ENCODE data around the gene ST8SIA2.
"Not testable (repeated sequence)": the region's sequence is repeated elsewhere in the genome, so short reads cannot be mapped to it uniquely, and the experiment has no call there.

The ST8SIA2 gene

DNA sequence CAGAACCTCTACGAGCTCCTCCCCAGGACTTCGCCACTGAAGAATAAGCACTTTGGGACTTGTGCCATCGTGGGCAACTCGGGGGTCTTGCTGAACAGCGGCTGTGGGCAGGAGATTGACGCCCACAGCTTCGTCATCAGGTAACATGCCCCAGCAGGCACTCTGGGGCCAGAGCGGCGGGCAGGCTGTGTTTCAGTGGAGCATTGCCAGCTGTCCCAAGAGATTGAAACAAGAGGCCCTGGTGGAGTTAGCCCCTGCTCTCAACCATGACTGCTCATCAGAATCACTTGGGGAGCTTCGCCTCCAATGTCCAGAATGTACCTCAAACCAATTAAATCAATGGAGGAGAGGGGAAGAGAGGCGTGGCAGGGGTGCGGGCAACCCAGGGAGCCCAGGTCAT, 44.8 kb downstream of the ST8SIA2 start:
- DNase-seq (ENCODE audit: low read depth in 2 of 2) = no peak

- DNase-seq (ENCODE audit: low read depth in 2 of 2) = no peak
These were observed 49.7 kb downstream of the ST8SIA2 start for GRCh38 chr15:92443381-92443780.

- DNase-seq (ENCODE audit: low read depth in 2 of 2) = no peak
These were observed 51.0 kb downstream of the ST8SIA2 start for GRCh38 chr15:92444631-92445030.

GRCh38 chr15:92448370-92448769, 54.7 kb downstream of the ST8SIA2 start:
- no peak for DNase-seq (ENCODE audit: low read depth in 2 of 2)

DNA sequence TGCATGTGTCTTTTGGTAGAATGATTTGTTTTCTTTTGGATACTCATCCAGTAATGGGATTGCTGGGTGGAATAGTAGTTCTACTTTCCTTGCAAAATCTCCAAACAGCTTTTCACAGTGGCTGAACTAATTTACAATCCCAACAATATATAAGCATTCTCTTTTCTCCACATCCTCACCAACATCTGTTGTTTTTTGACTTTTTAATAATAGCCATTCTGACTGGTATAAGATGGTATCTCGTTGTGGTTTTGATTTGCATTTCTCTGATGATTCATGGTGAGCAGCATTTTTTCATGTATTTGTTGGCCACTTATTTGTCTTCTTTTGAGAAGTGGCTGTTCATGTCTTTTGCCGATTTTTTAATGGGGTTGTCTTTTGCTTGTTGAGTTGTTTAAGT, 55.8 kb downstream of the ST8SIA2 start:
- DNase-seq (ENCODE audit: low read depth in 2 of 2) = no peak

DNA sequence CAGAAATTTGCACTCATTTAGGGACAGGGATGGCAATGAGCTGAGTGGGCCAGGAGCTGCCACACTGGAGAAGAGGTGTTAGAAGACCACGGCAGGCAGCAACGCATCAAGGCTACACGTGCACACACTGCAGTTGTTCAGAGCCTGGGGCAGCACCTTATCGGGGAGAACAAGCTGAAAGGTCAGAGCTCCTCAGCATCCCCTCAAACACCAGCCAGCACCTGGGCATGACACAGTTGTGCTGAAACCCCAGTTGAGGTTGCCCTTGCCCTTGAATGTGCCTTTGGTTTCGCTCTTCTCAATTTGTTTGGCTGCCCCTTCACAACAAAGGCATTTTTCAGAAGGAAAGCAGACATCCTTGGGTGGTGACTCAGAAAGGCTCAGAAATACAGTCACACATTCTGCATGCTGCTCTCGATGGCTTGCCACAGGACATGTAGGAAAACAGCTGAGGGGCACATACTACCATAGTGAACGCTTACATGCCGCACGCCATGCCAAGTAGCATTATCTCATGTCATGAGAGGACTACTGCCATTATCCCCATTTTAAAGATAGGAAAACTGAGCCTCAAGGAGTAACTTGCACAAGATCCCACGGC, 57.6 kb downstream of the ST8SIA2 start:
- DNase-seq (ENCODE audit: low read depth in 2 of 2) = no peak

GRCh38 chr15:92452143-92452542, 58.5 kb downstream of the ST8SIA2 start:
- DNase-seq (ENCODE audit: low read depth in 2 of 2) = no peak

GRCh38 chr15:92453607-92454006, 59.9 kb downstream of the ST8SIA2 start:
- no peak for DNase-seq (ENCODE audit: low read depth in 2 of 2)

DNA sequence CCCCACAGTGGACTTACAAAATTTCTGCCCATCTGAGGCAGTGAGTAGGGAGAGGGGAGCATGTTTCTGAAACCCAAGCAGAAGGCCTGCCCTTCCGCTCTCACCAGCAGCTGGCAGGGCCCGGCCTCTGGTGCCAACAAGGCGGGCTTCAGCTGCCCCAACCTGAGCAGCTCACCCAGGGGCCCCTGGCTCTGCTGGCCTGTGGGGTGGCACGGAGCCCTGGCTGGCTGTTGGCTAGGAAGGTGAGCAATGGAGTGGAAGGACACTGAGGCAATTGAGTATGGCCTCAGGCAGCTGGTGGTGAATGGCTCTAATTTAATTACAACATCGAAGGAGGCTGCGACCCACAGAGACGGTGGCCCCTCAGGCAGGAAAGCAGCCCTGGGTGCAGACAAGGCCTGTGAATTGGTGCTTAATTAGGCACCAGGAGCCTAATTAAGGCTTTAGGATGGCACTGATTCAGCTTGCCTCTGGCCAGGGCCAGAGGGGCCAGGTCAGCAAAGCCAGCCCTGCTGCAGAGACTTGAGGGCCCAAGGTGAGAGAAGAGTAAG, 60.9 kb downstream of the ST8SIA2 start:
- no peak for DNase-seq (ENCODE audit: low read depth in 2 of 2)

GRCh38 chr15:92455271-92455670, 61.6 kb downstream of the ST8SIA2 start:
- DNase-seq (ENCODE audit: low read depth in 2 of 2) = no peak

GRCh38 chr15:92457471-92458041, 63.9 kb downstream of the ST8SIA2 start:
- no peak for DNase-seq (ENCODE audit: low read depth in 2 of 2)

DNA sequence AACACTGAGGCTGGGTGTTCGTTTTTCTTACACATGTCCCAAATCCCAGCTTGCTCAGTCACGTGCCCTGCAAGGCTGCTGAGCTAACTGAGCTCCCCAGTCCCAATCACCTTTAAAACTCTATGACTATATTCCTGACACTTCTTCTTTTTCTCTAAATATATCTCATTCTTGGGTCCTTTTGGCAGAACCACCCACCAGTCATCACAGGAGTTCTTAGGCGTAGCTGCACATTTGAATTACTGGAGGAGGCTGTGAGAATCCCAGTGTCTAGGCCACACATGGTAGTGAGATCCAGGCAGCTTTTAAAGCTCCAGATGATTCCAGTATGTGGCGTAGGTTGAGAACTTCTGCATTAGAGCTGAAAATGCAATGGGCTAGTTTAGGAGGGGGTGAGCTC, 66.3 kb downstream of the ST8SIA2 start:
- no peak for DNase-seq (ENCODE audit: low read depth in 2 of 2)

GRCh38 chr15:92462424-92463125, 68.9 kb downstream of the ST8SIA2 start:
- no peak for DNase-seq (ENCODE audit: low read depth in 2 of 2)

DNA sequence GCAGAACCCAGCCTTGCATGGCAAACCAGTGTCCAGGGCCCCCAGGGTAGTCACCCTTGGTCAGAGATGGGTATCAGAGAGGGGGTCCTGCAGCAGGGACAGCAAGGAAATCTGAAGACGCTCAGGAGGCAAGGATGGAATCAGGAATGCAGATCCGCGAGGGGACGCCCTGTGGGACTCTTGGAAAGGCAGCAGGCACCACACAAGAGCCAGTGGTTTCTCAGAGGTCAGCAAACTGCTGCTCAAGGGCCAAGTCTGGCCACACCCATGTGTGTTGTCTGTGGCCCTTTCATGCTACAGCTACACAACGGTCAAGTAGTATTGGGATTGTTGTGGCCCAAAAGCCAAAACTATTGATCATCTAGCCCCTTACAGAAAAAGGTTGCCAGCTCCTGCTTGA, 69.7 kb downstream of the ST8SIA2 start:
- no peak for DNase-seq (ENCODE audit: low read depth in 2 of 2)

DNA sequence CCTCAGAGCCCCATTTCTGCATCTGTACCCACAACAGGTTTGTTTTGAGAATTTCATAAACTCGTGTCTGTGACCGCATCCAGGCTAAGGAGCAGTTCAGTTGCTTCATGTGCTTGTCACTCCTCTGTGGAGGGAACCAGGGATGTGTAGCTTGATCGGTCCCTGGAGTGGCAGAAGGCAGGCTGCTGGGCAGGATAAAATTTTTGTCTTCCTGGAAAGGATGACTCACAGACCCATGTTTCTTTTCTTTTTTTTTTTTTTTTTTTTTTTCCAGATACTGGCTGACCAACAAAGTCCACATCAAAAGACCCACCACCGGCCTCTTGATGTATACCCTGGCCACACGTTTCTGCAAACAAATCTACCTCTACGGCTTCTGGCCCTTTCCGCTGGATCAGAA, 70.1 kb downstream of the ST8SIA2 start:
- DNase-seq (ENCODE audit: low read depth in 2 of 2) = no peak

DNA sequence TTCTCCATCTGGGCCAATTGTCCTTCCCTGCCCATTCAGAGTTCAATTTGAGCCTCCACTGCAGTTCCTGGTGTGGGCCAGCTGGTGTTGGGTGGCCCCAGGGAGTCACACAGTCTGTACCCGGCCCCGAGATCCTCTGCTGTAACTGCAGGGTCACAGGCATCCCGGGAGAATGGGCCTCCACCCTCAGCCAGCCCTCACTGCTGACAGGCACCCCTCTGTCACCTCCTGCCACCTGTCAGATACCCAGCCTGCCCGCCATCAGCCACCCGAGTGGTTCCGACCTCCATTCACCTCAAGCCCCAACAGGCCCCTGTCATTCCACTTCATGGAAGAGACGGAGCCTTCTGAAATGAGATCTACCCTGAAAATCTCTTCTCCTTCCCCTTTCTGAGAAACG, 73.2 kb downstream of the ST8SIA2 start:
- no peak for DNase-seq (ENCODE audit: low read depth in 2 of 2)

- DNase-seq (ENCODE audit: low read depth in 2 of 2) = no peak
These were observed 73.6 kb downstream of the ST8SIA2 start for GRCh38 chr15:92467245-92467644.

GRCh38 chr15:92468991-92469390, 75.3 kb downstream of the ST8SIA2 start:
- no peak for DNase-seq (ENCODE audit: low read depth in 2 of 2)

DNA sequence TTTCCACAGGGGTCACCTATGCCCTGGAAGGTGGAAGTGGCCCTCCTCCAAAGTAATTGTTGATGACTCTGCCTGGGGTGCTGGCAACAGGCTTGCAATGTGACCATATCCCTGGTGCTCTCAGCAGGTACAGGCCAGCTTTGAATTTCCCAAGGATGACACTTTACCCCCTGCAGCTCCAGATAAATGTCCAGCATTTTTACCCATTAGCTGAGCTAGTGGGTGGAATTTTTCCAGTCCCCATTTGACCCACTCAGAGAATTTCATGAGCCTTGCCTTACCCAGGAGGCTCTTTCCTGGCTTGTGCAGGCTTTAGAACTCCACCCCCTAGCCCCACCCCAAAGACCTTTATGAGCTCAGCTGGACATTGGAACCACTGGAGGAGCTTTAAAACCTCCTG, 77.6 kb downstream of the ST8SIA2 start:
- DNase-seq (ENCODE audit: low read depth in 2 of 2) = no peak

GRCh38 chr15:92473756-92474155, 80.1 kb downstream of the ST8SIA2 start:
- no peak for DNase-seq (ENCODE audit: low read depth in 2 of 2)

- DNase-seq (ENCODE audit: low read depth in 2 of 2) = not testable (repeated sequence)
These were observed 86.0 kb downstream of the ST8SIA2 start for GRCh38 chr15:92479730-92480129.

DNA sequence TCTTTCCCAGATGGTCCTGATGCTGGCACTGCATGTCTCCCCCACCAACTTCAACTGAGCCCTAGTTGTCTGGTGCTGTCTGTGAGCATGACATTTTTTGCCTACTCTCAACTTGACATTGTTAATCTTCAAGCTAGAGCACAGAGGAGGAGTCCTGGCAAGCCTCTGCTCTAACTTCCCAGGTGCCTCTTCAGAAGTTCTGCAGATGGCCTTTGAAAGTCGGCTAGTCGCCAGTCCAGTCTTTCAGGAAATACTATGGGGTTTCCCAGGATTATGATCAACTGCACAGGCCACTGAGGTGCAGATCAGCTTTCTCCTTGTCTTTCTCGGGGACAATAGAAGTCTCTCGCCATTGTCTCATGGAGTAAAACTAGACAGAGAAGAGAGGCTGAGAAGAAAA, 86.7 kb downstream of the ST8SIA2 start:
- DNase-seq (ENCODE audit: low read depth in 2 of 2) = no peak

DNA sequence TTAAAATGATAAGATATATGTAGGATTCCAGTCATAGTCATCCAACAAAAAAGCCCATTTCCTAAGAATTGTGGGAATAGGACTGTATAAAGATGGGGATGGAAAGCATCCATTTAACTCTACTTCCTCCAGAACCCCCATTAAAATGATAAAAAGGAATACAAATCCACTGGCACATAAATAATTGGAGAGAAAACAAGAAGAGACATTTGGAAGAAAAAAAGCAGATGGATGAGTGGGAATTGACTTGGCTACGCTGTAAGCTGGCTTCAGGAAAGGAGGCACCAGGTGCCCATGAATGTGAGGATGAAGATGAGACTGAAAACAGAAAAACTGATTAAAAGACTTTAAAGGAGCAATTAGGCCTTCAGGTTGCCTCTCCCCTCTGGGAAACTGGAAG, 91.8 kb downstream of the ST8SIA2 start:
- no peak for DNase-seq (ENCODE audit: low read depth in 2 of 2)

Data from stimulated activated CD8-positive, alpha-beta memory T cell treated with anti-CD3 and anti-CD28 coated beads, Interleukin-7, amount 100 ng/mL, for 4 hours (primary cell).